ENCODE results near the gene KRTAP1-1. TPM values are rescaled to one million over a fixed set of nuclear protein-coding genes. Genes with fewer than 3 reads are reported as not detected.
"Not testable (repeated sequence)": the region's sequence is repeated elsewhere in the genome, so short reads cannot be mapped to it uniquely, and the experiment has no call there.

Gene KRTAP1-1
- total and polyA plus RNA-seq, 2 of the 4 experiments (the other 2 are of a cell fraction) = 0.90 to 1.2 TPM

- Histone ChIP-seq H3K4me2 (ENCODE audit: low read depth, low read length) (peak within 1 kb of the TSS; percentile 59; the same call in 1 of the 2 replicates), H2BK20ac (ENCODE audit: low read depth, low read length) (peak within 1 kb of the TSS; percentile 85), H3K23ac (ENCODE audit: low read depth, low read length) (peak within 1 kb of the TSS; percentile 45; the same call in 1 of the 2 replicates), H3K56ac (ENCODE audit: extremely low read depth, insufficient read depth, low read length) (peak within 1 kb of the TSS; percentile 11; the same call in 1 of the 2 replicates), H2AK5ac (ENCODE audit: low read depth, low read length) (peak within 1 kb of the TSS; percentile 96), H2BK120ac (ENCODE audit: low read depth, low read length) (peak within 1 kb of the TSS; percentile 93), H4K91ac (ENCODE audit: insufficient read depth, low read depth, low read length) (peak within 1 kb of the TSS; percentile 89), H3K14ac (replicated peaks; ENCODE audit: low read depth, low read length) (peak within 1 kb of the TSS; percentile 72), H2BK5ac (ENCODE audit: low read depth, low read length, poor library complexity, severe bottlenecking) (peak within 1 kb of the TSS; percentile 95), H4K5ac (ENCODE audit: low read depth, low read length) (peak within 1 kb of the TSS; percentile 42; the same call in 1 of the 2 replicates), H3K4ac (ENCODE audit: low read depth, low read length) (peak within 1 kb of the TSS; percentile 88), H2BK15ac (ENCODE audit: low read depth, low read length) (peak within 1 kb of the TSS; percentile 90; the same call in 2 of the 3 replicates), H3K18ac (ENCODE audit: low read depth, low read length) (peak within 1 kb of the TSS; percentile 69; the same call in 1 of the 2 replicates), H4K8ac (ENCODE audit: low read depth in 2 of 2, low read length in 2 of 2) (peak within 1 kb of the TSS; percentile 74 to 79)
- H3K9me1 ChIP-seq (ENCODE audit: insufficient read depth, low read length); H3K36me3 ChIP-seq (ENCODE audit: control insufficient read depth, insufficient read depth, low read length); H4K20me1 ChIP-seq (ENCODE audit: insufficient read depth, low read length); in situ Hi-C loops (cut with MboI; ENCODE audit: low sequenced_read_pairs); H3K4me3 ChIP-seq (ENCODE audit: insufficient read depth, low read depth, low read length); ATAC-seq (ENCODE audit: low read depth); intact Hi-C loops (cut with micrococcal nuclease); POLR2A ChIA-PET (ENCODE audit: unreplicated experiment); H3K4me1 ChIP-seq (ENCODE audit: control insufficient read depth, insufficient read depth, low read length); H3K27me3 ChIP-seq (ENCODE audit: control insufficient read depth, insufficient read depth, low read length); H3K9ac ChIP-seq (ENCODE audit: low read depth, low read length); H3K79me1 ChIP-seq (ENCODE audit: low read depth in 1 of 2, low read length in 2 of 2); H3K9me3 ChIP-seq (ENCODE audit: control insufficient read depth, insufficient read depth, low read length); H2AFZ ChIP-seq (replicated peaks; ENCODE audit: low read length, poor library complexity); H3K27ac ChIP-seq (ENCODE audit: insufficient read depth, low read length); DNase-seq; H2AK9ac ChIP-seq (replicated peaks; ENCODE audit: low read depth, low read length, poor library complexity); BruUV-seq (replicated peaks); dilution Hi-C loops (cut with HindIII; ENCODE audit: low sequenced_read_pairs, unreplicated experiment): not testable (repeated sequence)
- CTCF ChIA-PET = interaction anchor here (0.6 kb wide), 1 partner anchor 10 kb away, joined by 4 read pairs; no protein-coding TSS in a partner anchor
- 60% methylated on average over 1 of the region's 14 CpGs; no CpG with 5 or more reads in 1 of the 2 experiments for WGBS, 2 experiments (ENCODE audit: extremely low coverage in 2 of 2, insufficient read length in 1 of 2)
These were observed 43.0 kb upstream of the KRTAP1-1 start, which contains the start of gene KRTAP4-7 for GRCh38 chr17:41084100-41084856. KRTAP4-7 (plus strand) TSS chr17:41084150; CDS start chr17:41084207, 57 bp downstream.

GRCh38 chr17:41083427-41083826 is 42.2 kb upstream of the KRTAP1-1 start:
- BruUV-seq (replicated peaks); H3K4me3 ChIP-seq (ENCODE audit: insufficient read depth, low read depth, low read length); H3K4me1 ChIP-seq (ENCODE audit: control insufficient read depth, insufficient read depth, low read length); CTCF ChIA-PET; H3K27me3 ChIP-seq (ENCODE audit: control insufficient read depth, insufficient read depth, low read length); H2AFZ ChIP-seq (replicated peaks; ENCODE audit: low read length, poor library complexity); H2AK9ac ChIP-seq (replicated peaks; ENCODE audit: low read depth, low read length, poor library complexity); intact Hi-C loops (cut with micrococcal nuclease); H3K56ac ChIP-seq (ENCODE audit: extremely low read depth, insufficient read depth, low read length); in situ Hi-C loops (cut with MboI; ENCODE audit: low sequenced_read_pairs); H3K9me1 ChIP-seq (ENCODE audit: insufficient read depth, low read length); H3K9me3 ChIP-seq (ENCODE audit: control insufficient read depth, insufficient read depth, low read length); H3K27ac ChIP-seq (ENCODE audit: insufficient read depth, low read length); H2AK5ac ChIP-seq (ENCODE audit: low read depth, low read length); H2BK15ac ChIP-seq (ENCODE audit: low read depth, low read length); H4K20me1 ChIP-seq (ENCODE audit: insufficient read depth, low read length); H3K36me3 ChIP-seq (ENCODE audit: control insufficient read depth, insufficient read depth, low read length); H3K79me1 ChIP-seq (ENCODE audit: low read depth in 1 of 2, low read length in 2 of 2); POLR2A ChIA-PET (ENCODE audit: unreplicated experiment); dilution Hi-C loops (cut with HindIII; ENCODE audit: low sequenced_read_pairs, unreplicated experiment); H3K9ac ChIP-seq (ENCODE audit: low read depth, low read length): not testable (repeated sequence)
- peak overlapping the region; percentile 45; the same call in 1 of the 2 replicates for H3K23ac ChIP-seq (ENCODE audit: low read depth, low read length)
- H2BK5ac ChIP-seq (ENCODE audit: low read depth, low read length, poor library complexity, severe bottlenecking) = peak overlapping the region; percentile 95
- ATAC-seq (ENCODE audit: low read depth) = peak; percentile 91
- H3K4me2 ChIP-seq (ENCODE audit: low read depth, low read length) = peak overlapping the region; percentile 59; the same call in 1 of the 2 replicates
- 0 out of 2 replicates have a peak overlapping the region, but pooled peaks have one; percentile 37 for H3K14ac ChIP-seq (replicated peaks; ENCODE audit: low read depth, low read length)
- H2BK20ac ChIP-seq (ENCODE audit: low read depth, low read length) = peak overlapping the region; percentile 77
- peak overlapping the region; percentile 89 for H4K91ac ChIP-seq (ENCODE audit: insufficient read depth, low read depth, low read length)
- peak overlapping the region; percentile 69; the same call in 1 of the 2 replicates for H3K18ac ChIP-seq (ENCODE audit: low read depth, low read length)
- no CpG with 5 or more reads among the region's 2 CpGs for WGBS, 2 experiments (ENCODE audit: extremely low coverage in 2 of 2, insufficient read length in 1 of 2)
- H2BK120ac ChIP-seq (ENCODE audit: low read depth, low read length) = peak overlapping the region; percentile 76; the same call in 1 of the 2 replicates
- peak overlapping the region; percentile 74 to 79; a peak in 3 of 4 replicates for H4K8ac ChIP-seq (ENCODE audit: low read depth in 2 of 2, low read length in 2 of 2)
- peak; percentile 41 for DNase-seq
- H3K4ac ChIP-seq (ENCODE audit: low read depth, low read length) = peak overlapping the region; percentile 50; the same call in 1 of the 2 replicates
- H4K5ac ChIP-seq (ENCODE audit: low read depth, low read length) = peak overlapping the region; percentile 42; the same call in 1 of the 2 replicates
